Upper lobe of left lung (tissue), 4 donors: Measurements from ENCODE around the gene C4B.
"Not testable (repeated sequence)": the region's sequence is repeated elsewhere in the genome, so short reads cannot be mapped to it uniquely, and the experiment has no call there.

Experiments used
- EP300 ChIP-seq, 4 donors: sonication (generic); formaldehyde crosslinking; IDR thresholded peaks; one replicate each; pipeline ENCODE4 v1.5.1; 2017; ENCODE audit warnings: antibody characterized with exemption in 4 of 4, control low read depth in 2 of 4
- POLR2A ChIP-seq, 4 donors: fragments of 450-650 bp; IDR thresholded peaks; one replicate each; pipeline ENCODE4 v1.5.1; 2016 to 2017; ENCODE audit warnings: antibody characterized with exemption in 4 of 4, mild to moderate bottlenecking in 2 of 4
- POLR2AphosphoS5 ChIP-seq, 2 donors: sonication (generic); formaldehyde crosslinking; IDR thresholded peaks; one replicate each; pipeline ENCODE4 v1.5.1; 2017; ENCODE audit warnings: antibody characterized with exemption in 2 of 2
- TF ChIP-seq, protein P1 (sequence below), 6 experiments: fragments of 450-650 bp in 4 of 6; fragments of 200-600 bp in 2 of 6; sonication (generic) in 2 of 6; IDR thresholded peaks; one replicate each; pipeline ENCODE4 v1.5.1; 2016 to 2019; ENCODE audit warnings: antibody characterized with exemption in 6 of 6

GRCh38 chr6:32004864-32005537 is 9.6 kb upstream of the C4B start:
- TF ChIP-seq, protein P1, sequence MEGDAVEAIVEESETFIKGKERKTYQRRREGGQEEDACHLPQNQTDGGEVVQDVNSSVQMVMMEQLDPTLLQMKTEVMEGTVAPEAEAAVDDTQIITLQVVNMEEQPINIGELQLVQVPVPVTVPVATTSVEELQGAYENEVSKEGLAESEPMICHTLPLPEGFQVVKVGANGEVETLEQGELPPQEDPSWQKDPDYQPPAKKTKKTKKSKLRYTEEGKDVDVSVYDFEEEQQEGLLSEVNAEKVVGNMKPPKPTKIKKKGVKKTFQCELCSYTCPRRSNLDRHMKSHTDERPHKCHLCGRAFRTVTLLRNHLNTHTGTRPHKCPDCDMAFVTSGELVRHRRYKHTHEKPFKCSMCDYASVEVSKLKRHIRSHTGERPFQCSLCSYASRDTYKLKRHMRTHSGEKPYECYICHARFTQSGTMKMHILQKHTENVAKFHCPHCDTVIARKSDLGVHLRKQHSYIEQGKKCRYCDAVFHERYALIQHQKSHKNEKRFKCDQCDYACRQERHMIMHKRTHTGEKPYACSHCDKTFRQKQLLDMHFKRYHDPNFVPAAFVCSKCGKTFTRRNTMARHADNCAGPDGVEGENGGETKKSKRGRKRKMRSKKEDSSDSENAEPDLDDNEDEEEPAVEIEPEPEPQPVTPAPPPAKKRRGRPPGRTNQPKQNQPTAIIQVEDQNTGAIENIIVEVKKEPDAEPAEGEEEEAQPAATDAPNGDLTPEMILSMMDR (IDR thresholded peaks at IDR 0.05): not testable (repeated sequence)
- TF ChIP-seq POLR2A, EP300, POLR2AphosphoS5 (IDR thresholded peaks at IDR 0.05): not testable (repeated sequence)
